ENCODE data around the gene WDR11. TPM values are rescaled to one million over a fixed set of nuclear protein-coding genes. Genes with fewer than 3 reads are reported as not detected.

The WDR11 gene
- total and polyA plus RNA-seq, 9 of the 15 experiments (the other 6 are each of a cell fraction or from before 2014, with no cell fraction given): 12.4 to 50.7 (median 23.6) TPM

DNA sequence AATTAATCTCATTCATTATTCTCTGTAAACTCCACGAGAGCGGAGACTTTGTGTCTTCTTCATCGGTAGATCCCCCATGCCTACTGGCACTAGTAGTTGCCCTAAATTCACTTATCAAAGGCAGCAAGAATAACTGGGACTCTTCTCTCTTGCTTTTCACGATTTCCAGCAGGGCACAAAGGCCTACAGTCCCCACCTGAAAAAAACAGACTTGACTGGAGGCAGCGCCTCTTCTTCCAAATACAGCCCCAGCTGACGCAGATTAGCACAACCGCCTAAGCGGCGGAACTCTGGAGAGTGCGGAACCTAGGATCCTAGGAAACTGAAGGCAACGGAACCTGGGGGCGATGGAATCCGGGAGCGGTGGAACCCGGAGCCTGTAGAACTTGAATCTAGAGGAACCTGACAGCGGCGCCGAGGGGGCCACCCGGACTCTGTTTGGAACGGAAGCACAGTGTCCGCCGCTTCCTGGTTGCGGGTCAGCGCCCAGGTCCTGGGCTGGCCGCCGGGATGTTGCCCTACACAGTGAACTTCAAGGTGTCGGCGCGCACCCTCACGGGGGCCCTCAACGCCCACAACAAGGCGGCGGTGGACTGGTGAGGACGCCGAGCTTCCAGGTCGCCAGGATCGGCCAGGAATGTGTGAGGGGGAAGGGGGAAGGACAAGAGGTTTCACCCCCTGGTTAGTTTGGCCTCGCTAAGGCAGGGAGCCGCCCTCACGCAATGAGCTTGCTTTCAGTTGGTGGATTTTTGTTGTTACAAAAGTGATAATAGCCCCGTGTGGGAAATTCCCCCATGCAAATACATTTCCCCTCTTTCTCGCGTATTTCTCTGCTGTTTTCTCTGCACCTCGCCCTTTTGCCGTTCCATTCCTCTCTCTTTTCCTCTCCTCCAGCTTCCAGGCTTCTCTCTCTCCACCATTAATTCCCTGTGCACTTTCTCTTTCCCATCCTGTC, at the start of gene WDR11 (continued):
- TF ChIP-seq THAP12 (CRISPR knock-in tag; IDR thresholded peaks at IDR 0.05) (no peak), NR4A1 (CRISPR knock-in tag; IDR thresholded peaks at IDR 0.05) (no peak), NR4A1 (tag; IDR thresholded peaks at IDR 0.05) (peak; percentile 70; the same call in 1 of the 2 replicates), DIDO1 (tag; IDR thresholded peaks at IDR 0.05; ENCODE audit: low read depth) (peak; percentile 85), SIRT6 (IDR thresholded peaks at IDR 0.05; ENCODE audit: low read depth, low read length) (no peak), IFI16 (CRISPR knock-in tag; IDR thresholded peaks at IDR 0.05) (no peak), ZNF778 (CRISPR knock-in tag; IDR thresholded peaks at IDR 0.05) (no peak), ZBTB5 (IDR thresholded peaks at IDR 0.05) (no peak), KLF10 (CRISPR knock-in tag; IDR thresholded peaks at IDR 0.05) (no peak), MTA1 (IDR thresholded peaks at IDR 0.05; ENCODE audit: borderline replicate concordance) (no peak), BRD4 (IDR thresholded peaks at IDR 0.05) (no peak), ZNF324 (CRISPR knock-in tag; IDR thresholded peaks at IDR 0.05) (no peak), KLF13 (tag; IDR thresholded peaks at IDR 0.05; ENCODE audit: borderline replicate concordance, low read depth) (no peak; the same call in 1 of the 2 replicates), CHCHD3 (CRISPR knock-in tag; IDR thresholded peaks at IDR 0.05) (no peak)
- TF ChIP-seq, protein P1, sequence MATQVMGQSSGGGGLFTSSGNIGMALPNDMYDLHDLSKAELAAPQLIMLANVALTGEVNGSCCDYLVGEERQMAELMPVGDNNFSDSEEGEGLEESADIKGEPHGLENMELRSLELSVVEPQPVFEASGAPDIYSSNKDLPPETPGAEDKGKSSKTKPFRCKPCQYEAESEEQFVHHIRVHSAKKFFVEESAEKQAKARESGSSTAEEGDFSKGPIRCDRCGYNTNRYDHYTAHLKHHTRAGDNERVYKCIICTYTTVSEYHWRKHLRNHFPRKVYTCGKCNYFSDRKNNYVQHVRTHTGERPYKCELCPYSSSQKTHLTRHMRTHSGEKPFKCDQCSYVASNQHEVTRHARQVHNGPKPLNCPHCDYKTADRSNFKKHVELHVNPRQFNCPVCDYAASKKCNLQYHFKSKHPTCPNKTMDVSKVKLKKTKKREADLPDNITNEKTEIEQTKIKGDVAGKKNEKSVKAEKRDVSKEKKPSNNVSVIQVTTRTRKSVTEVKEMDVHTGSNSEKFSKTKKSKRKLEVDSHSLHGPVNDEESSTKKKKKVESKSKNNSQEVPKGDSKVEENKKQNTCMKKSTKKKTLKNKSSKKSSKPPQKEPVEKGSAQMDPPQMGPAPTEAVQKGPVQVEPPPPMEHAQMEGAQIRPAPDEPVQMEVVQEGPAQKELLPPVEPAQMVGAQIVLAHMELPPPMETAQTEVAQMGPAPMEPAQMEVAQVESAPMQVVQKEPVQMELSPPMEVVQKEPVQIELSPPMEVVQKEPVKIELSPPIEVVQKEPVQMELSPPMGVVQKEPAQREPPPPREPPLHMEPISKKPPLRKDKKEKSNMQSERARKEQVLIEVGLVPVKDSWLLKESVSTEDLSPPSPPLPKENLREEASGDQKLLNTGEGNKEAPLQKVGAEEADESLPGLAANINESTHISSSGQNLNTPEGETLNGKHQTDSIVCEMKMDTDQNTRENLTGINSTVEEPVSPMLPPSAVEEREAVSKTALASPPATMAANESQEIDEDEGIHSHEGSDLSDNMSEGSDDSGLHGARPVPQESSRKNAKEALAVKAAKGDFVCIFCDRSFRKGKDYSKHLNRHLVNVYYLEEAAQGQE (IDR thresholded peaks at IDR 0.05; ENCODE audit: borderline replicate concordance): no peak; the same call in 1 of the 2 replicates
- TF ChIP-seq, protein P1 (CRISPR knock-in tag; IDR thresholded peaks at IDR 0.05; ENCODE audit: low read depth): no peak

Measured in K562 (cell line).